ENCODE results near the gene PEMT. TPM values are rescaled to one million over a fixed set of nuclear protein-coding genes. Genes with fewer than 3 reads are reported as not detected.

Gene PEMT
- total RNA-seq, 1 experiment from 2014 or later: 39.8 TPM

DNA sequence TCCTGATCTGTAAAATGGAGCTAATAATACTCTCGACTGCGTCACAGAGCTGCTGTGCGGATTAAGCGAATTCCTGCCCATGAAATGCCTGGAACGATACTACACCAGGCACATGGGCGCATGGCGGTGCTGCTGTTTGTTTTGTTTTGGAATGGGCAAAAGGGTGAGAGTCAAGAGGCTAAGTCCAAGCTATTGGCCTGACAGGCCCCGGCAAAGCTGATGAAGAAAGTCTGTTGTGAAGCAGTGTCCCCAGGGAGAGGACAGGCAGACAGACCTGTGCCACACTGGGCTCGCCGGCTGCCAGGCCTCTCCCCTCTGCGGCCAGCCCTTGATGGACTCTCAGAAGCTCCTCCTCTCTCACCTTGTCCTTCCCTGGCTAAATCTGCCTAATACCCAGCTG is 64.0 kb downstream of the PEMT start:
- Histone ChIP-seq H3K27ac (ENCODE audit: low read depth, low read length, poor library complexity, severe bottlenecking) (no peak overlapping the region), H3K36me3 (ENCODE audit: insufficient read depth, low read length, poor library complexity, severe bottlenecking) (no peaks in the 10 kb centered on the region), H3K9me3 (ENCODE audit: low read depth, low read length, poor library complexity, severe bottlenecking) (no peaks in the 10 kb centered on the region), H3K4me3 (ENCODE audit: low read depth, low read length, poor library complexity, severe bottlenecking) (no peak overlapping the region), H3K4me1 (ENCODE audit: insufficient read depth, low read length, poor library complexity, severe bottlenecking) (peaks cover 18% of the 10 kb centered on the region), H3K27me3 (replicated peaks; ENCODE audit: insufficient read depth, low read depth, low read length, poor library complexity) (no peaks in the 10 kb centered on the region)
- TF ChIP-seq, protein P1, sequence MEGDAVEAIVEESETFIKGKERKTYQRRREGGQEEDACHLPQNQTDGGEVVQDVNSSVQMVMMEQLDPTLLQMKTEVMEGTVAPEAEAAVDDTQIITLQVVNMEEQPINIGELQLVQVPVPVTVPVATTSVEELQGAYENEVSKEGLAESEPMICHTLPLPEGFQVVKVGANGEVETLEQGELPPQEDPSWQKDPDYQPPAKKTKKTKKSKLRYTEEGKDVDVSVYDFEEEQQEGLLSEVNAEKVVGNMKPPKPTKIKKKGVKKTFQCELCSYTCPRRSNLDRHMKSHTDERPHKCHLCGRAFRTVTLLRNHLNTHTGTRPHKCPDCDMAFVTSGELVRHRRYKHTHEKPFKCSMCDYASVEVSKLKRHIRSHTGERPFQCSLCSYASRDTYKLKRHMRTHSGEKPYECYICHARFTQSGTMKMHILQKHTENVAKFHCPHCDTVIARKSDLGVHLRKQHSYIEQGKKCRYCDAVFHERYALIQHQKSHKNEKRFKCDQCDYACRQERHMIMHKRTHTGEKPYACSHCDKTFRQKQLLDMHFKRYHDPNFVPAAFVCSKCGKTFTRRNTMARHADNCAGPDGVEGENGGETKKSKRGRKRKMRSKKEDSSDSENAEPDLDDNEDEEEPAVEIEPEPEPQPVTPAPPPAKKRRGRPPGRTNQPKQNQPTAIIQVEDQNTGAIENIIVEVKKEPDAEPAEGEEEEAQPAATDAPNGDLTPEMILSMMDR (conservative IDR thresholded peaks at IDR 0.05; ENCODE audit: low read depth, low read length): no peak
- no peak for TF ChIP-seq EZH2 (IDR thresholded peaks at IDR 0.05; ENCODE audit: borderline replicate concordance, low read depth, low read length, poor library complexity, severe bottlenecking)
- intact Hi-C loops (cut with micrococcal nuclease; ENCODE audit: unreplicated experiment): no loop called here
- DNase-seq (ENCODE audit: low spot score): no peak
- BruUV-seq (replicated peaks): no TSS peak
- POLR2A ChIA-PET (ENCODE audit: low non-redundant PET): no interaction called here
- CTCF ChIA-PET: no interaction called here

DNA sequence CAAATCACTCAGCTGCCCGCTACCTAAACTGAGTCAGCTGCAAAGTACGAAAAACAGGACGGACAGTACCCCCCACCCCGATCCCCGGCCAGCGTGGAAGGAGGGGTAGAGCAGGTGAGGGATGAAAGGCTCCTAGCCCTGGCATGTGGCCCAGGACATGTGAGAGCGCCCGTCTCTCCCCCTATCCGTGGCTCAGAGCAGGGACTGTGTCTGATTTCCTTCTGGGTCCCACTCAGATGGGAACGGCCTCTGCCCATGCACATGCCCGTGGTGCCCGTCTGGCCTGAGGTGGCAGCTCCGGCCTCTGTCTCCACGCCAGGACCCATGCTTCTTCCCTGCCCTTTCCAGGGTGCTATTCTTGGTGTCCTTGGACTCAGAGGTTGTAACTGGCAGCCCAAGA is 65.1 kb downstream of the PEMT start:
- Histone ChIP-seq H3K4me3 (ENCODE audit: low read depth, low read length, poor library complexity, severe bottlenecking) (no peak overlapping the region), H3K27me3 (replicated peaks; ENCODE audit: insufficient read depth, low read depth, low read length, poor library complexity) (no peaks in the 10 kb centered on the region), H3K4me1 (ENCODE audit: insufficient read depth, low read length, poor library complexity, severe bottlenecking) (peaks cover 22% of the 10 kb centered on the region), H3K9me3 (ENCODE audit: low read depth, low read length, poor library complexity, severe bottlenecking) (no peaks in the 10 kb centered on the region), H3K36me3 (ENCODE audit: insufficient read depth, low read length, poor library complexity, severe bottlenecking) (no peaks in the 10 kb centered on the region), H3K27ac (ENCODE audit: low read depth, low read length, poor library complexity, severe bottlenecking) (no peak overlapping the region)
- ChIA-PET POLR2A (ENCODE audit: low non-redundant PET) (no interaction called here), CTCF (no interaction called here)
- no TSS peak for BruUV-seq (replicated peaks)
- TF ChIP-seq, protein P1 (conservative IDR thresholded peaks at IDR 0.05; ENCODE audit: low read depth, low read length): no peak
- no peak for TF ChIP-seq EZH2 (IDR thresholded peaks at IDR 0.05; ENCODE audit: borderline replicate concordance, low read depth, low read length, poor library complexity, severe bottlenecking)
- intact Hi-C loops (cut with micrococcal nuclease; ENCODE audit: unreplicated experiment): no loop called here
- no peak for DNase-seq (ENCODE audit: low spot score)

GRCh38 chr17:17525956-17526355 is 65.6 kb downstream of the PEMT start:
- Histone ChIP-seq H3K9me3 (ENCODE audit: low read depth, low read length, poor library complexity, severe bottlenecking) (no peaks in the 10 kb centered on the region), H3K27ac (ENCODE audit: low read depth, low read length, poor library complexity, severe bottlenecking) (no peak overlapping the region), H3K27me3 (replicated peaks; ENCODE audit: insufficient read depth, low read depth, low read length, poor library complexity) (no peaks in the 10 kb centered on the region), H3K4me1 (ENCODE audit: insufficient read depth, low read length, poor library complexity, severe bottlenecking) (peaks cover 22% of the 10 kb centered on the region), H3K36me3 (ENCODE audit: insufficient read depth, low read length, poor library complexity, severe bottlenecking) (no peaks in the 10 kb centered on the region), H3K4me3 (ENCODE audit: low read depth, low read length, poor library complexity, severe bottlenecking) (no peak overlapping the region)
- ChIA-PET POLR2A (ENCODE audit: low non-redundant PET) (no interaction called here), CTCF (no interaction called here)
- no TSS peak for BruUV-seq (replicated peaks)
- intact Hi-C loops (cut with micrococcal nuclease; ENCODE audit: unreplicated experiment): no loop called here
- DNase-seq (ENCODE audit: low spot score): no peak
- TF ChIP-seq EZH2 (IDR thresholded peaks at IDR 0.05; ENCODE audit: borderline replicate concordance, low read depth, low read length, poor library complexity, severe bottlenecking): no peak
- TF ChIP-seq, protein P1 (conservative IDR thresholded peaks at IDR 0.05; ENCODE audit: low read depth, low read length): no peak

Measured in A673 (cell line).